HG02852 (cell line): ENCODE measurements around the gene CSF2.
A peak's percentile ranks its signal among the peaks of the same experiment; 100 is the strongest.

Experiments used
- ATAC-seq: cut with Tn5 transposase; IDR thresholded peaks from one replicate; pipeline ENCODE4 v1.9.1; 2021; ENCODE audit warnings: mild to moderate bottlenecking, moderate library complexity; ENCODE audit not compliant: unreplicated experiment

The CSF2 gene

DNA sequence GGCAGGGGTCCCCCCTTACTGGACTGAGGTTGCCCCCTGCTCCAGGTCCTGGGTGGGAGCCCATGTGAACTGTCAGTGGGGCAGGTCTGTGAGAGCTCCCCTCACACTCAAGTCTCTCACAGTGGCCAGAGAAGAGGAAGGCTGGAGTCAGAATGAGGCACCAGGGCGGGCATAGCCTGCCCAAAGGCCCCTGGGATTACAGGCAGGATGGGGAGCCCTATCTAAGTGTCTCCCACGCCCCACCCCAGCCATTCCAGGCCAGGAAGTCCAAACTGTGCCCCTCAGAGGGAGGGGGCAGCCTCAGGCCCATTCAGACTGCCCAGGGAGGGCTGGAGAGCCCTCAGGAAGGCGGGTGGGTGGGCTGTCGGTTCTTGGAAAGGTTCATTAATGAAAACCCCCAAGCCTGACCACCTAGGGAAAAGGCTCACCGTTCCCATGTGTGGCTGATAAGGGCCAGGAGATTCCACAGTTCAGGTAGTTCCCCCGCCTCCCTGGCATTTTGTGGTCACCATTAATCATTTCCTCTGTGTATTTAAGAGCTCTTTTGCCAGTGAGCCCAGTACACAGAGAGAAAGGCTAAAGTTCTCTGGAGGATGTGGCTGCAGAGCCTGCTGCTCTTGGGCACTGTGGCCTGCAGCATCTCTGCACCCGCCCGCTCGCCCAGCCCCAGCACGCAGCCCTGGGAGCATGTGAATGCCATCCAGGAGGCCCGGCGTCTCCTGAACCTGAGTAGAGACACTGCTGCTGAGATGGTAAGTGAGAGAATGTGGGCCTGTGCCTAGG, at the start of gene CSF2:
CSF2 (plus strand) TSS at position 559 of the 783 bp plus-strand sequence; CDS start at position 594, 35 bp downstream.
- no peak for ATAC-seq

DNA sequence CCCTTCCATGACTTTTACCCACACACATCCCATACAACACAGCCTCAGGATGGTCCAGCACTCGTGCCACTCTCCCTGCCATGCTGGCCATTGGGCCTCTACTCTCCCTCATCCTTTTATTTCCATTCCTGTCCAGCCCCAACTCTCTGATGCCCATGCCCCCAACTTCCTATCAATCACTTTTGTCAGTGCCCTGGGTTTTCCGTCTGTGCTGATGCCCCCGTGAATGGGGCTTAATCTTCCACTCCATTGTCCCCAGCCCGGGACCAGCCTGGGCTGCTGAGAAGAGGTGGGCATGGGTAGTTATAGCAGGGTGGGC, 49.5 kb upstream of the CSF2 start:
- ATAC-seq = no peak

DNA sequence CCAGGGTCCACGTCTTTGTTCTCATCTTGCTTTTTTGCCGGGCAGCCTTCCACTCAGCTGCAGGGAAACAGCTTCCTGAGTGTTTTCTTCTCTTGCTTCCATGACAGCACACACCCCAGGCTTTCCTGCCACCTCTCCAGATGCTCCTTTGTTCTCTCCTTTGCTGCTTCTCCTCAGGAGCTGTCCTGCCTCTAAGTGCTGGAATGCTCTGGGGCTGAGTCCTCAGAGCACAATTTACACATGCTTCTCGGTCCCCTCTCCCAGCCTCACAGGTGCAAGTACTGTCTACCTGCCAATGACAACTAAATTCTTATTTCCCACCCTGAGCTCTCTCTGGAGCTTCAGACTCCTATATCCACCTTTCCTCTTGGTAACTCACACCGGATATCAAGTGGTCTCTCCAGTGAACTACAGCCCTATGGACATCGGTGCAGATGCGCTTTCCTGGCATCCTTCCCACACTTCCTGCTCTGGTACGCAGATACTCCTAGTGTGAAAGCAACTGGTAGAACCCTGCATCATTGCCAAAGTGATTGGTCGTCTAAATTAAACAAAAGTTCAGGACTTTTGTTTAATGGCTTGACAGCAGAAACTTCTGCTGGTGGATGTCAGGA, 48.7 kb upstream of the CSF2 start:
- no peak for ATAC-seq

DNA sequence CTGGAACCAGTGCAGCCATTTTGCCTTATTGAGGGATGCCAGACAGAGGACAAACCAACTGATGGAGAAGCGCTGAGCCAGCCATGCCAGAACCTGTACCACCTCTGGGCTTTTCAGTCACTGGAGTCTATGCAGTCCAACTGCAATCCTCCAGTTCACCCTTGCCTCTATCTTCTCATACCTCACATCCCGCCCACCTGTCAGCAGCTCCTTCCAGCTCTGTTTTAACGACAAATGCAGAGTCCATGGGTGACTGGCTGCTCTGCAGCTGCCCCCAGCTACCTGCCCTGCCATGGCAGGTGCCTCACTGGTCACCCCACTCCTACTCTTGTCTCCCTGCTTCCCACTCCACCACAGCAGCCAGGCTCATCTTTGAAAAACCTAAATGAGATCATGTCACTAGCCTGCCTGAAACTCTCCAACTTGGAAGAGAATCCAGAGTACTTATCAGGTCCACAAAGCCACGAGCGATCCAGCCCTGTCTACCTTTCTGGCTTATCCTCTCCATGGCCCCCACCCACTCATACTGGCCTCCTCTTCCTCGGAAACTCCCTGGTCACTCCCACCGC, 48.1 kb upstream of the CSF2 start:
- no peak for ATAC-seq

DNA sequence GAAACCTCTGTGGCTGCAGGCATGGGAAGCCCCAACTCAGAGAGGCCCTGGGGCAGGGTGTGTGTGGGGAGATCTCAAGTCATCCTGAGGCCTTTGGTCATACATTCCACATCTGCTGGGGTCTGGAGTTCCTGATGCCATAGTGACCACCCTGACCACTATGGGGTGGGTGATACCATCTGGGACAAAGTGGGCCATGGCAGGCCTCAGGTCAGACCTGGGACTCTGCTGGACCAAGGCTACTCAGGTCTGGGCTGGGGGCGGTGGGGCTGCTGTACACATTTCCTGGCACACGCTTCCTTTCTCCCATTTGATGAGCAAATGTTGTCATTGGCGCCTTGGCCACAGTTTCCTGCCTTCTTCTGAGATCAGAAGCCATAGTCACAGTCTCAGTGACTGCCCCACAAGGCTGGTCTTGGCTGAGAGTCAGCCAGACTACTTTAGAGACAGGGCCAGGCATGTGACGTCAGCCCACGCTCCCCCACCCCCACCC, 47.0 kb upstream of the CSF2 start:
- peak; percentile 9 for ATAC-seq

DNA sequence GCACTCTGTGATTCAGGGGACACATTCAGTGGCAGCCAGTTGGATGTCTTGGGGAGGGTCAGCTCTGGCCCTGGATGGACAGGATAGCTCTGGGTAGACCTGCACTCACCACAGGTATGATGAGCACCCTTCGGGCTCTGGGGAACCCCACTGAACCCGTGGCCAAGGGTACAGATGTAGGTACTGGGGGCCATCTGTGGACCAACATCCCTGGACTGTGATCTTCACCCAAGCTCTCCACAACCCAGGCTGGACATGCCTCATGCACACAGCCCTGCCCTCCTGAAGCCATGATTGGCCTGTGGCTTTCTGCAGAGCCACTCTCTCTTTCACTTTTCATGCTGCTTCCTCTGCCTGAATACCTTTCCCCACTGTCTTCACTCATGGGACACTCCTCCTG, 46.6 kb upstream of the CSF2 start:
- ATAC-seq = peak; percentile 61

DNA sequence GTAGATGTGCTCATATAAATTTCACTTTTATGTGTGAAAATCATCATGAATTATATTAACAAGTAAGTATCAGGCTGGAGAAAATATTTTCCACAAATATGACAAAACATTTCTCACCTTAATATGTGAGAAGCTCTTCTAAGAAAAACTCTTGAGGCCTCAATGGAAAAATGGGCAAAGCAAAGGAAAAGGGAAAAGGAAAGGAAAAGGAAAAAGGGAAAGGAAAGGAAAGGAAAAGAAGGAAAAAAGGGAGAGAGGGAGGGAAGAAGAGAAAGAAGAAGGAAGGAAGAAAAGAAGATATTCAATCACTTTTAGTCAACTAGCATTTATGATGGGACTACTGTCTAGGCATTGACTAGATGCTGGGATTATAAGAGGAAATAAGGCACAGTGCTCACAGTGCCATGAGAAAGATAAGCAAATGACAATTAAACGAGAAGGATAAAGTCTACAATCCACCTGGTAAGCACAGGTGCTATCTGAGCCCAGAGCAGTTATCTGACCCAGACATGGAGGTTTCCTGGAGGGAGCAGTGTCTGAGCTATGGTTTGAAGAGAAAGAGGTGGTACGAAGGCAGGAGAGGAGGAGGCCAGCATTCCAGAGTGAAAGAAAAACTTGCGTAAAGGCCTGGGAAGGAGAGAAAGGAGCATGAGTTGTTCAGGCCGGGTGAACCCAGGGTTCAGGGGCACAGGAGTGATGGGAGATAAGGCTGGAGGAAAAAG, 43.8 kb upstream of the CSF2 start:
- ATAC-seq = no peak

DNA sequence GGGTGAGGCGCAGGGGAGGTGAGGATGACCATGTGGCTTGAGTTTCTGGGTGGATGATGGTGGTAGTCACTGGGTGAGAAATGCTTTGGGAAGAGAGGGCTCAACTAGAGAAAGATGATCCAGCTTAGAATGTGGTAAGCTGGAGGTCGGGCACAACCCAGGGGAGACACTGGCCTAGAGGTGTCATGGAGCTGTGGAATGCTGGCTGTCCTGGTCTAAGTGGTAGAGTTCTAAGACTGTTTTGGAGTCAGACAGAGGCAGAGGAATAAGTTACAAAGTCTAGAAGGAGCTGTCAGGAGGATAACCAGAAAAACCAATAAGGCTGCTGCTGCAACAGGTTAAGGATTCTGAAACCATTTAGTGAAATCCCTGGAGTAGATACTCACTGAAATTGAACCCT, 43.0 kb upstream of the CSF2 start:
- ATAC-seq = no peak

DNA sequence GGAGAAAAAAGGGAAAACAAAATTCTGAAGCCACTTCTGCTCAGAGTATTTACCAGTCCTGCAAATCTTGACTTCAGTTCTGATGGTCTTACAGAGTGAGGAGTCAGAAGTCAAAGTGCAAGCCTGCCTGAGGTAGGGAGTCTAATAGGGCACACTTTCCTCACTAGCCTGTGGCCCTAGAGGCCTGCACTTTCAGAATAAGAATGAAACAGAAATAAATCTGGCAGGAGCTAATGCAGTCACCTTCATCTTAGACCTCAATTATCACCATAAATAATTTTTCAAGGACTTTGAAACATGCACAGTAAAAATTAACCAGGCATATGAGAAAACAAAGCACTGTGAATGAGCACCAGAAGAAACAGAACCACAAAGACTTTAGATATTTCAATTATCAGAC, 41.4 kb upstream of the CSF2 start:
- ATAC-seq = no peak

DNA sequence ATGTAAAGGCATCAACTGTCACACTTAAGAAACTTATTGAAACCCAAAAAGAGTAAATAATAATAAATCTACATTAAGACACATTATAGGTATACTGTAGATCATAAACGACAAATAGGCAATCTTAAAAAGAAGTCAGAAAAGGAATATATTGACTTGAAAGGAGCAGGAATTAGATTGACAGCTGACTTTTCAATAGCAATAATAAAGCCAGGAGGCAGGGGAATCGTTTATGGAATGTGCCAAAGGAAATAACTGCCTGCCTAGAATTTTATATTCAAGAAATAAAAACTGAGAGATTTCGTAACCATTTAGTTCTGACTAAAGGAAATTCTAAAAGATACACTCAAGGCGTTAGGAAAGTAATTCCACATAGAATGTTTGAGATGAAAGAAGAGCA, 40.5 kb upstream of the CSF2 start:
- ATAC-seq = no peak

DNA sequence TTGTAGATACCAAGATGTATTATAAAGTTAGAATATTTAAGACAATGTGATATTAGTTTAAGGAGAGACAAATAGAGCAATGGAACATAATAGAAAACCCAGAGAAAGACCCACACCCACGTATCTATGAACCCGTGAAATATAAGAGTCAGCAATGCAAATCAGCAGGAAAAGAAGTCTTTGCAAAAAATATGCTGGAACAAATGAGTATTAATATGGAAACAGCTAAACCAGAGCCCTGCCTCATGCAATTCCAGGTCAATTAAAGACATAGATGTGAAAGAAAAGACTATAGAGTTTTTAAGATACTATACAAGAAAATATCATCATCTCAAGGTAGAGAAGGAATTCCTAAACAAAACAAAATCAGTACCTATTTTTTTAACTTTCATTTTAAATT, 36.2 kb upstream of the CSF2 start:
- ATAC-seq = no peak

DNA sequence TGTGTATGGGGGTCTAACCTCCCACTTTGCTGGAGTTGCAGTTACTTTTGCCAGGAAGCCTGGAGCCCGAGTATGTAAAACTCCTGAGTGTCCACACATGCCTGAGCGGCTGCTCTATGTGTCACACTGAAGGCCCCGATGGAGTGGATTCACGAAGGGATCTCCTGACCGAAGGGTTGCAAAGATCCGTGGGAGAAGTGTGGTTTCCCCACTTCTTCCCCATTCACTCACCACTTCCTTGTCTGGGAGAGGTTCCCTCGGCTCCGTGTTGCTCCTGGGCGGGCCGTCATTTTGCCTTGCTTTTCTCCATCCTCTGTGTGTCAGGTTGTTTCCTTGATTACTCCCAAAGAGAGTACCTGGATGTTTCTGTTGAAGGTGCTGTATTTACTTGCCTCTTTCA, 29.4 kb upstream of the CSF2 start:
- ATAC-seq = no peak

DNA sequence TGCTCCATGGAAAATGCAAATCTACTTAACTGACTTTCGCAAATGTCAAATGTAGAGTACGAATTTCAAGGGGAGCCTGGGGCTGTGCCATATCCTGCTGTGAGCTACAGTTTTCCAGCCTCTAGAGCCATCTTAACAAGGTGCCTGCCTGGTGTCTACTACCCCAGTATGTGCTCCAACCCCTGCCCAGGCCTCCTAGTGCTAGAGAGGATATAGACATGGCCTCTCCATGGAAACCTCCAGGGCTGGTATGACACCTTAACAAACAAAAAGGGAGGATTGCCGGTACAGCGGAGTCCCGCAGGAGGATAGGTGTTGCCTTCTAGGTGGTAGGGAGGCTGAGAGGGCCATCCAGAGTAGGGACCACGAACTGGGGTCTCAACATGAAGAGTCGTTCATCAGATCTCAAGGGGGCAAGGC, 26.7 kb upstream of the CSF2 start:
- ATAC-seq = no peak

DNA sequence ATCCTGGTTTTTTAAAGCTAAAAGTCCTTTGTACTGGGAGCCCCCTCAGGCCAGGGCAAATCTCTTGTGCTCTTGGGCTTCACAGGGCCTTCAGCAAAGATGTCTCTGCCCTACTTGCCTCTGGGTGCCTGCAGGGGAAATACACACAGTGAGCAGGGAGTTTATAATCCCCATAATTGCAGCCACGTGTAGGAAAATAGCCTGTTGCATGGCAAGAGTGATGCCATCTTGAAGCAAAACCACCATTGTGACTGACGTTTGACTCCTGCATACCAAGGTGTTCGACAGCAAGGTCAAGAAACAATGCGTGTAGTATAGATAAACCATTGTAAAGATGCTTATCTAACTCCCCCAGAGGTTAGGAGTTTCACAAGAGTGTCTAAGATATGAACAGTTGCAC, 24.5 kb upstream of the CSF2 start:
- ATAC-seq = no peak

DNA sequence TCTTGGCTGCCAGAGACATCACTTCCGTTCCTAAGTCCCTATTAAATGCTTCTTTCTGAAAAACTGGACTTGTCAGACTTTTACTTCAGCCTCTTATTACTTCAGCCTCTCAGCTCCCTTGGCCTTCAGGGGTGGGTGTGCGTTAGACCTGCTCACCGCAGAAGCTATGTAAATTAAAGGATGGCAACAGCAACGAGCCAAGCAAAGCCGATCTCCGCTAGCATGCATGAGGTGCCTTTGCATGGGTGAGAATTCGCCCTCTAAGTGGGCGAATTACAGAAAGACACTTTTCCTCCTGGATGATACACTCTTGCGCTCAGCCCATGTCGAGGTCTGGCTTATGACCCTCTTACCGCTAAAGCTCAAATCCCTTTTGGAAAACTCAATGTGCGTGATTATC, 24.0 kb upstream of the CSF2 start:
- no peak for ATAC-seq

DNA sequence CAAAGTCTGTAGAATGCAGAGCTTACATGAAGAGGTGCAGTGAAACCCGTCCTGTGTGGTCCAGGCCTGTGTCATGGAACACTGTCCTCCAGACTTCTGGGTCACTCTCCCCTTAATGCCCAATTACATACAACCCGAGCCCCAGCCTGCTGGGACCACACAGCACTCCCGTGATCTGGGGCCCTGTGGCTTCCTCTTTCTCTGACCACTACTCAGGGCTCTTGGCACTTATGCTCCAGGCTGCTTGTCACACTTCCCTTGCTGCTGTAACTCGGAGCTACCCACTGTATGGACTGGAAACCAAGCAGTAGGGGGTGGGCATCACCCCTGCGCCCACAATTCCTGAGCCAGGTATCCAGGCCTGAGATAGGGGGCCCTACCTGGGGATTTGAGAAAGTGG, 23.5 kb upstream of the CSF2 start:
- no peak for ATAC-seq

DNA sequence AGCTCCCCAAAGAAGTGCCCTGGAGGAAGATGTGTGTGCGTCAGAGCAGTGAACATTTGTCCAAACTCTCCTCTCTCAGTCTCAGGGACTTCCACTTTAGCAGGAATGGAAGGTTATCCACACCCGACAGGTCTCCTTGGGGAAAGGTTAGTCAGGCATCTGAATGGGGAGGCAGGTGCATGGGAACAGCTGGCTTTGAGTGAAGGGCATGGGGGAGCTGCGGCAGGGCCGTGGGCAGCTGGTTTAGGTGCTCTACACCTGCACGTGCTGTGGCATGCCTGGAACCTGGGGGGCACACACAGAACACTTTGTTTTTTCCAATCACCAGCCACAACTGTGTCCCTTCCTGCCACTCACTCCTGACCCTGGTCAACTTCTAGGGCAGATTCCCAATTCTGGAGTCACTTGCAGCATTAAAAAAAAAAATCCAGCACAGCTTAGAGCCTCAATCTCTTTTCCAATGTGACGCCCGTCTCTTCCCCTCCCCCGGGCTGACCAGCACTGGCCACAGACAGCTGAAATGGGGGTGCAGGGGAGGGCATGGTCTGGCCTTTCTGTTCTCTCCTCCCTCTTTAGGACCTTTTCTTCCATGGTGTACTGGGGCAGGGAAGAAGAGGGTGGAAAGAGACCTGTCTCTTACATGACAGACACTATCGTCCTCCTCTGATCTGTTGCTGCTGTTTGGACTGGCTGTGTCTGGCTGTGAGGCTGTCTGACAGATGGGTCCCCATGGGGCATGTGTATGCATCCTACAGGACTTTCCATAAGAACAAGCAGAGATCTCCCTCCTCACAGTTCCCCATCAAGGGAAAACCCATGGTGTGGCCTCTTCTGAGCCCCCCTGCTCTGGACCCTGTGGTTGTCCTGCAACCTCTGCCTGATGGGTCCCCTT, 22.7 kb upstream of the CSF2 start:
- ATAC-seq = no peak

DNA sequence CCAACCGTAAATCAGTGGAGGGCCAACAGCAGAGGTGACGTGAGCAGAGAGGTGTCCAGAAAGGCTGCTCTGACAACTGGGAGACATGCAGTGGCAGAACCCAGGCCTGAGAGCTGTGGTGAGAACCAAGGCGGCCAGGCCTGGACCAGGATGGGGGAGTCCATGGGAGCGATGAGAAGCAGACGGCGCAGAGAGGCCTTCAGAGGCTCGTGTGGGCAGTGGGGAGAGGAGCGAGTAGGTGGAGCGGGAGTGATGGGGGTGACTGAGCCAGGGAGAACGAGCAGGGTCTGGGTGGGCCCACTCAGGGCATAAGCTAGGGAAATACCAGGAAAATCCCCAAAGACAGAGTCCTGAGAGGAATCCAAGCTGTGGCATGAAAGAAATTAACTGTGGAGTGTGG, 21.1 kb upstream of the CSF2 start:
- no peak for ATAC-seq

DNA sequence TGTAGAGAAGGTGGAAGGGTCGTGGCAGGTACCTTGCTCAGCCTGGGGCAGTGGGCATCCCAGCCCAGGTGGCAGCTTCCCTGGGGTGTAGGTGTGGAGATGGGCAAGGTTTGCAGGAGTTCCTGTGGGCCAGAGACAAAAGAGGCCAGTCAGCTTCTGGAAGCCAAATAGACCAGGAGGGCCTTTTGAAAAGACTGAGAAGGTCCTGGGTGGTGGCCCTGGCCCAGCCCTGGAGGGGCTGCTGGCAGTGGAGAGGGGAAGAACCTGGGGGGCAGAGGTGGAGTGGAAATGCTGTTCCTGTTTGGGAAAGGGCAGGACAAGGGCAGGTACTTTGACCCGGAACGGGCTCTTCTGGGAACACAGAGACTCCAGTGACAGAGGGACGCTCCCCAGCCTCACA, 20.1 kb upstream of the CSF2 start:
- no peak for ATAC-seq

DNA sequence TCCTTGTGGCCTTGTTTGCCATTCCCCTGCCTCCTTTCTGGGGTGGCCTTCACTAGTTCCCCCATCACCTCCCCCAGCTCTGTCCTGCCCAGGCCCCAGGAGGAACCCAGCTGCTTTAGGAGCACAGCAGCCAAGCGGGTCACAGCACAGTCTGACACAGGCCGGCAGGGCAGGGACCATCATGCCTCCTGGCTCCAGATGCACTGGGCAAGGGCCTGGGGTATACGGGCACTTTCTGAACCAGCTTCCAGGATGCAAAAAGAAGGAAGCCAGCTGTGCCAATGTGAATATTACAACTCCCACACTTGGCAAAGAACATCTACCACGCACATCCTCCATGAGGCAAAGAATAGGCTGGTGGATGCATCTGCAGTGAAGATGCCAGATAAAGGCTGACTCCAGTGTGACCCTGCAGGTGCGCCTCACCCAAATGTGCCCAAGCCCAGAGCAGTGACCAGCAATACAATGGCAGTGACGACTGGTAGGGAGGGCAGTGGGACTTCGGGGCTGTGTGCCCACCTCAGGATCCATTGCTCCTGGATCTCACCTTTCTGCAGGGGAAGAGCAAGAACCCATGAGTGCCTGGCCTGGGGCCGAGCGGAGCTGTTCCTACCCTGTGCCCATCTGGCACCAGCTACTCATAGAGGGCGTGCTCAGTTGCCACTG, 19.4 kb upstream of the CSF2 start:
- no peak for ATAC-seq
